HG03135 (cell line): Measurements from ENCODE around the gene OSBPL6.

Experiments
- ATAC-seq: cut with Tn5 transposase; IDR thresholded peaks from one replicate; pipeline ENCODE4 v1.9.1; 2021; ENCODE audit warnings: mild to moderate bottlenecking, moderate library complexity; ENCODE audit not compliant: unreplicated experiment

OSBPL6 gene

GRCh38 chr2:178425255-178425827 is 231.0 kb downstream of the OSBPL6 start:
- ATAC-seq: no peak

GRCh38 chr2:178426388-178426787 is 232.1 kb downstream of the OSBPL6 start:
- no peak for ATAC-seq

GRCh38 chr2:178427458-178427857 is 233.1 kb downstream of the OSBPL6 start:
- ATAC-seq: no peak

- ATAC-seq: no peak
Measured at GRCh38 chr2:178428396-178428806, 234.1 kb downstream of the OSBPL6 start.

GRCh38 chr2:178429336-178429735 is 235.0 kb downstream of the OSBPL6 start:
- ATAC-seq: no peak

- ATAC-seq: no peak
Measured at GRCh38 chr2:178436662-178437061, 242.3 kb downstream of the OSBPL6 start.

GRCh38 chr2:178441426-178441825 is 247.1 kb downstream of the OSBPL6 start:
- ATAC-seq: no peak

- no peak for ATAC-seq
Measured at GRCh38 chr2:178448968-178449661, 254.8 kb downstream of the OSBPL6 start.

- peak; percentile 8 for ATAC-seq
Measured at GRCh38 chr2:178449700-178450523, 255.6 kb downstream of the OSBPL6 start.

GRCh38 chr2:178450524-178450773 is 256.1 kb downstream of the OSBPL6 start:
- ATAC-seq: peak; percentile 55

GRCh38 chr2:178450774-178451525 is 256.6 kb downstream of the OSBPL6 start, which contains the start of the genes PJVK and PRKRA:
Gene PJVK, plus strand, starts transcription at chr2:178451378. Its CDS starts 2,032 bp downstream, at chr2:178453410.
Gene PRKRA, minus strand, starts transcription at chr2:178451175. Its CDS starts 145 bp downstream, at chr2:178451030.
- peak; percentile 86 for ATAC-seq

- ATAC-seq: no peak
Measured at GRCh38 chr2:178452334-178452733, 258.0 kb downstream of the OSBPL6 start.
